K562 (cell line): ENCODE results near the gene LSM4.

Experiments used
- CBX2 ChIP-seq: fragments of 200-600 bp; sonication (generic); IDR thresholded peaks from one replicate; pipeline ENCODE4 v1.6.1; 2012; ENCODE audit warnings: mild to moderate bottlenecking, low read length, inconsistent platforms; ENCODE audit not compliant: insufficient read depth, poor library complexity, severe bottlenecking
- FOS ChIP-seq: IDR thresholded peaks from 3 replicates; pipeline ENCODE4 v1.6.1; 2011; ENCODE audit not compliant: insufficient read length; ENCODE audit errors: extremely low read depth
- HDGF ChIP-seq: fragments of 450-650 bp; IDR thresholded peaks from 2 replicates; pipeline ENCODE4 v1.6.1; 2016
- SPI1 ChIP-seq: IDR thresholded peaks from 2 replicates; pipeline ENCODE4 v1.6.1; 2011; ENCODE audit warnings: low read depth, low read length, control low read depth, borderline replicate concordance
- SUPT5H ChIP-seq: fragments of 450-650 bp; IDR thresholded peaks from 2 replicates; pipeline ENCODE4 v1.6.1; 2016
- ZFP36 ChIP-seq: fragments of 150-350 bp; IDR thresholded peaks from 2 replicates; pipeline ENCODE4 v1.6.1; 2018; ENCODE audit warnings: low read length, low read depth; ENCODE audit not compliant: partially characterized antibody
- TF ChIP-seq, protein P1 (sequence below): fragments of 250-450 bp; sonication (Bioruptor Pico); IDR thresholded peaks from 2 replicates; pipeline ENCODE4 v1.8.0; 2021; ENCODE audit warnings: borderline replicate concordance, mild to moderate bottlenecking, moderate library complexity; ENCODE audit not compliant: poor library complexity, severe bottlenecking
- TF ChIP-seq, protein P2 (sequence below), 3 experiments: IDR thresholded peaks in 2 of 3; conservative IDR thresholded peaks in 1 of 3; 2 replicates each; pipeline ENCODE4 v1.5.1; 2011 to 2012; ENCODE audit warnings: low read length in 3 of 3, mild to moderate bottlenecking in 3 of 3, control low read depth in 2 of 3, improper control_type of control experiment in 1 of 3, inconsistent platforms in 1 of 3, low read depth in 1 of 3, mixed read lengths in 1 of 3, moderate library complexity in 1 of 3; ENCODE audit not compliant: insufficient read depth in 2 of 3
- TF ChIP-seq, protein P3 (sequence below): fragments of 250-450 bp; sonication (Bioruptor Pico); IDR thresholded peaks from 2 replicates; pipeline ENCODE4 v1.5.0; 2020; ENCODE audit warnings: mild to moderate bottlenecking, borderline replicate concordance

DNA sequence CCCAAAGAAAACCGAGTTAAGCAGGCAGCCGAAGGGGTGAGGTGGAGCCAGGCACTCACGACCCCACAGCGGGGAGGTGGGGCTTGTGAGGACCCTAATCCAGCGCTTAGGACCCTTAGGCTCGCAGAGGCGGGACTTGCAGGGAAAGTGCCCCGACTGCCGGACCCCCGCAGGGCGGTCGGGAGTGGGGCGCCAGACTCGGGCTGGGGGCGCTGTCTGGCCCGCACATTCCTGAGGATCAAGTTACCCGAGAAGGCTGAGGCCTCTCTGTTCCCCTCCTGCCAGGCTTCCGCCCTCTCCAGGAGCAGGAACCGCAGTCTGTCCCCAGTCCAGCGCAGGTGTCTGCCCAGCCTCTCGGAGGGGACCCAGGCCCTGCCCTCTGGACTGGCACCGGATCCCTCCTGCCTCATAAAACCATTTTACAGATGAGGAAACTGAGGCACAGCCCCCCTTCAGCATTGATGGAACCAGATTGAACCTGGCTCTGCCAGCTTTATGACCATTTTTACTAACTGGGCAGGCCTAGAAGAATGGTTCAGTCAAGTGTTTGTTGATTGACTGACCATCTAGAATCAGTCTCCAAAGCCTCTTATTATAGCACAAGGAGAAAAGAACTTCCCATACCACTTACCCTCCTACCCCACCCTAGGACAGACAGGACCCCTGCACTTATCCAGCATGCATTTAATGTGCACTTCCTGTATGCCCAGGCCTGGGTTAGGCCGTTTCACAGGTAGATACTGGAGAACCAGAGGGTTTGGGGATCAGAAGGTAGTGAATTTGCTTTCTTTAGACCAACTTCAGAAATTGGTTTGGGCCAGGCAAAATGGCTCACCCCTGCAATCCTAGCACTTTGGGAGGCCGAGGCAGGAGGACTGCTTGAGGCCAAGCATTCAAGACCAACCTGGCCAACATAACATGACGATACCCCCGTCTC lies 34.8 kb downstream of the LSM4 start:
- no peak for TF ChIP-seq HDGF
- TF ChIP-seq, protein P1, sequence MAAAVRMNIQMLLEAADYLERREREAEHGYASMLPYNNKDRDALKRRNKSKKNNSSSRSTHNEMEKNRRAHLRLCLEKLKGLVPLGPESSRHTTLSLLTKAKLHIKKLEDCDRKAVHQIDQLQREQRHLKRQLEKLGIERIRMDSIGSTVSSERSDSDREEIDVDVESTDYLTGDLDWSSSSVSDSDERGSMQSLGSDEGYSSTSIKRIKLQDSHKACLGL, result no peak
- TF ChIP-seq, protein P2, sequence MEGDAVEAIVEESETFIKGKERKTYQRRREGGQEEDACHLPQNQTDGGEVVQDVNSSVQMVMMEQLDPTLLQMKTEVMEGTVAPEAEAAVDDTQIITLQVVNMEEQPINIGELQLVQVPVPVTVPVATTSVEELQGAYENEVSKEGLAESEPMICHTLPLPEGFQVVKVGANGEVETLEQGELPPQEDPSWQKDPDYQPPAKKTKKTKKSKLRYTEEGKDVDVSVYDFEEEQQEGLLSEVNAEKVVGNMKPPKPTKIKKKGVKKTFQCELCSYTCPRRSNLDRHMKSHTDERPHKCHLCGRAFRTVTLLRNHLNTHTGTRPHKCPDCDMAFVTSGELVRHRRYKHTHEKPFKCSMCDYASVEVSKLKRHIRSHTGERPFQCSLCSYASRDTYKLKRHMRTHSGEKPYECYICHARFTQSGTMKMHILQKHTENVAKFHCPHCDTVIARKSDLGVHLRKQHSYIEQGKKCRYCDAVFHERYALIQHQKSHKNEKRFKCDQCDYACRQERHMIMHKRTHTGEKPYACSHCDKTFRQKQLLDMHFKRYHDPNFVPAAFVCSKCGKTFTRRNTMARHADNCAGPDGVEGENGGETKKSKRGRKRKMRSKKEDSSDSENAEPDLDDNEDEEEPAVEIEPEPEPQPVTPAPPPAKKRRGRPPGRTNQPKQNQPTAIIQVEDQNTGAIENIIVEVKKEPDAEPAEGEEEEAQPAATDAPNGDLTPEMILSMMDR (IDR thresholded peaks at IDR 0.05 in 2 of 3, conservative IDR thresholded peaks at IDR 0.05 in 1 of 3; ENCODE audit: insufficient read depth in 2 of 3, low read depth in 1 of 3, low read length in 3 of 3), result no peak
- no peak for TF ChIP-seq SUPT5H
- no peak for TF ChIP-seq FOS
- TF ChIP-seq, protein P3, sequence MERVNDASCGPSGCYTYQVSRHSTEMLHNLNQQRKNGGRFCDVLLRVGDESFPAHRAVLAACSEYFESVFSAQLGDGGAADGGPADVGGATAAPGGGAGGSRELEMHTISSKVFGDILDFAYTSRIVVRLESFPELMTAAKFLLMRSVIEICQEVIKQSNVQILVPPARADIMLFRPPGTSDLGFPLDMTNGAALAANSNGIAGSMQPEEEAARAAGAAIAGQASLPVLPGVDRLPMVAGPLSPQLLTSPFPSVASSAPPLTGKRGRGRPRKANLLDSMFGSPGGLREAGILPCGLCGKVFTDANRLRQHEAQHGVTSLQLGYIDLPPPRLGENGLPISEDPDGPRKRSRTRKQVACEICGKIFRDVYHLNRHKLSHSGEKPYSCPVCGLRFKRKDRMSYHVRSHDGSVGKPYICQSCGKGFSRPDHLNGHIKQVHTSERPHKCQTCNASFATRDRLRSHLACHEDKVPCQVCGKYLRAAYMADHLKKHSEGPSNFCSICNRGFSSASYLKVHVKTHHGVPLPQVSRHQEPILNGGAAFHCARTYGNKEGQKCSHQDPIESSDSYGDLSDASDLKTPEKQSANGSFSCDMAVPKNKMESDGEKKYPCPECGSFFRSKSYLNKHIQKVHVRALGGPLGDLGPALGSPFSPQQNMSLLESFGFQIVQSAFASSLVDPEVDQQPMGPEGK (CRISPR knock-in tag), result no peak
- no peak for TF ChIP-seq SPI1
- no peak for TF ChIP-seq ZFP36
- TF ChIP-seq CBX2, result no peak
